Panc1 (cell line): ENCODE data around the gene USP28. TPM values are rescaled to one million over a fixed set of nuclear protein-coding genes. Genes with fewer than 3 reads are reported as not detected.

Source experiments
- ATAC-seq: fragments of 200-7000 bp; cut with Tn5 transposase; 2 replicates; pipeline ENCODE4 v1.9.1; 2020; ENCODE audit warnings: mild to moderate bottlenecking, moderate library complexity
- BruUV-seq: library from RNA; stranded (reverse); fragments of 400-500 nt; replicated peaks from 2 replicates; lab custom pipeline; 2021; lab: Mats Ljungman, UMichigan
- CTCF ChIA-PET: fragments of 300-600 bp; sonication (Branson Sonifier 250); formaldehyde crosslinking; loops from one replicate; lab custom pipeline; 2022; ENCODE audit warnings: antibody characterized with exemption; lab: Charles Lee
- POLR2A ChIA-PET: fragments of 300-600 bp; sonication (Branson Sonifier 250); formaldehyde crosslinking; loops from one replicate; lab custom pipeline; 2022; ENCODE audit warnings: antibody characterized with exemption; lab: Charles Lee
- DNase-seq: peaks from one replicate; pipeline ENCODE4 v3.0.0-alpha.2; 2010; ENCODE audit warnings: low read depth, low spot score
- H3K27ac ChIP-seq: 2 replicates; pipeline ENCODE4 v1.5.1; 2011; ENCODE audit warnings: mild to moderate bottlenecking, low read length, inconsistent platforms
- H3K27me3 ChIP-seq: fragments of 200-500 bp; sonication (Bioruptor generic); 2 replicates; pipeline ENCODE4 v1.6.0; 2014; ENCODE audit warnings: low read length, inconsistent platforms; ENCODE audit not compliant: control insufficient read depth, insufficient read depth
- H3K36me3 ChIP-seq: fragments of 200-500 bp; sonication (Bioruptor generic); 2 replicates; pipeline ENCODE4 v1.5.1; 2014; ENCODE audit warnings: inconsistent platforms, mild to moderate bottlenecking, low read length, moderate library complexity; ENCODE audit not compliant: control insufficient read depth, insufficient read depth
- H3K4me1 ChIP-seq: 2 replicates; pipeline ENCODE4 v1.5.1; 2011; ENCODE audit warnings: inconsistent platforms, mild to moderate bottlenecking, low read length, moderate library complexity; ENCODE audit not compliant: control insufficient read depth, insufficient read depth
- H3K4me3 ChIP-seq, 2 experiments: 2 replicates each; pipeline ENCODE4 v1.5.1; 2011 to 2012; ENCODE audit warnings: low read depth in 2 of 2, low read length in 2 of 2, mild to moderate bottlenecking in 2 of 2, inconsistent platforms in 1 of 2, moderate library complexity in 1 of 2
- H3K9me3 ChIP-seq: fragments of 200-500 bp; sonication (Bioruptor generic); 2 replicates; pipeline ENCODE4 v1.5.1; 2014; ENCODE audit warnings: low read depth, mild to moderate bottlenecking, inconsistent platforms, low read length, moderate library complexity; ENCODE audit not compliant: control insufficient read depth, insufficient read depth
- POLR2AphosphoS5 ChIP-seq: IDR thresholded peaks from 2 replicates; pipeline ENCODE4 v1.6.1; 2012; ENCODE audit warnings: mild to moderate bottlenecking, low read depth, low read length, moderate library complexity
- SIN3A ChIP-seq: IDR thresholded peaks from 2 replicates; pipeline ENCODE4 v1.6.1; 2012; ENCODE audit warnings: low read depth, mild to moderate bottlenecking, low read length, moderate library complexity, borderline replicate concordance; ENCODE audit not compliant: insufficient read depth
- TCF7L2 ChIP-seq: IDR thresholded peaks from 2 replicates; pipeline ENCODE4 v1.6.1; 2011; ENCODE audit warnings: mild to moderate bottlenecking, low read depth, low read length, inconsistent platforms
- in situ Hi-C: cut with HindIII; loops from 2 replicates; pipeline ENCODE4 v1.10.0; 2016; ENCODE audit warnings: low sequenced_read_pairs, low pct_unique_long_range_greater_than_20kb
- intact Hi-C: fragments of 100-400 bp; cut with micrococcal nuclease; formaldehyde crosslinking; loops from one replicate; pipeline ENCODE4 v1.10.0; 2022; ENCODE audit not compliant: unreplicated experiment
- total RNA-seq: library from RNA; stranded (reverse); gene quantifications from one replicate; pipeline ENCODE4 v1.2.1, GENCODE V29; 2021; ENCODE audit not compliant: unreplicated experiment
- TF ChIP-seq, protein P1 (sequence below): fragments of 450-650 bp; IDR thresholded peaks from 2 replicates; pipeline ENCODE4 v1.5.1; 2017; ENCODE audit warnings: mild to moderate bottlenecking
- TF ChIP-seq, protein P2 (sequence below), 2 experiments: IDR thresholded peaks; 2 replicates each; pipeline ENCODE4 v1.6.1; 2011 to 2012; ENCODE audit warnings: low read depth in 2 of 2, control low read depth in 1 of 2, low read length in 1 of 2, mild to moderate bottlenecking in 1 of 2, moderate library complexity in 1 of 2; ENCODE audit not compliant: insufficient read depth in 1 of 2

Gene USP28
- total RNA-seq, 1 experiment from 2014 or later, result 52.3 TPM

DNA sequence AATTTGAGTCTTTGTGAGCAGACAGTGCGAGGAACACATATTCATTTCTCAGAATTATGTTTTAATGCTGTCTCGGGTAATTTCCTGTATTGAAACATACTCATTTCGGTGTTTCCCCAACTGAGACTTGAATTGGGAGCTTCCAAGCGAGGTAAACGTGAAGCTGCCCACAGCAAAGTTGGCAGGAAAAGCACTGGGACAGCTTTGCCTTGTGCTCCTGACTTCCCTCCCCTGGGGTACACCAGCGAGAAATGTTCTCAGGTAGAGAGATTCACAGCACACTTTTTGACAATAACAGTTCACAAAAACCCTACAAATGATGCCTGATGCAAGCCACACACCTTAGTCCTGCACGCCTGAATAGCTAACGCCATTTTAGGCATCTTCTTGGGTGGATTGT, 32.3 kb upstream of the USP28 start:
- no peak overlapping the region for H3K27ac ChIP-seq
- no TSS peak for BruUV-seq
- ATAC-seq, result no peak
- intact Hi-C loops (no loop called here), in situ Hi-C loops (no loop called here)
- peaks cover 32% of the 10 kb centered on the region for H3K27me3 ChIP-seq
- no peak for DNase-seq
- no peaks in the 10 kb centered on the region for H3K36me3 ChIP-seq
- no peak overlapping the region for H3K4me3 ChIP-seq
- H3K4me1 ChIP-seq, result peaks cover 10% of the 10 kb centered on the region
- ChIA-PET CTCF (interaction anchor here (0.6 to 0.9 kb wide), 2 partner anchors 11 to 264 kb away, joined by 3 read pairs; no protein-coding TSS in a partner anchor), POLR2A (no interaction called here)
- H3K9me3 ChIP-seq, result no peaks in the 10 kb centered on the region
- TF ChIP-seq POLR2AphosphoS5, result no peak
- no peak for TF ChIP-seq SIN3A
- TF ChIP-seq, protein P1, sequence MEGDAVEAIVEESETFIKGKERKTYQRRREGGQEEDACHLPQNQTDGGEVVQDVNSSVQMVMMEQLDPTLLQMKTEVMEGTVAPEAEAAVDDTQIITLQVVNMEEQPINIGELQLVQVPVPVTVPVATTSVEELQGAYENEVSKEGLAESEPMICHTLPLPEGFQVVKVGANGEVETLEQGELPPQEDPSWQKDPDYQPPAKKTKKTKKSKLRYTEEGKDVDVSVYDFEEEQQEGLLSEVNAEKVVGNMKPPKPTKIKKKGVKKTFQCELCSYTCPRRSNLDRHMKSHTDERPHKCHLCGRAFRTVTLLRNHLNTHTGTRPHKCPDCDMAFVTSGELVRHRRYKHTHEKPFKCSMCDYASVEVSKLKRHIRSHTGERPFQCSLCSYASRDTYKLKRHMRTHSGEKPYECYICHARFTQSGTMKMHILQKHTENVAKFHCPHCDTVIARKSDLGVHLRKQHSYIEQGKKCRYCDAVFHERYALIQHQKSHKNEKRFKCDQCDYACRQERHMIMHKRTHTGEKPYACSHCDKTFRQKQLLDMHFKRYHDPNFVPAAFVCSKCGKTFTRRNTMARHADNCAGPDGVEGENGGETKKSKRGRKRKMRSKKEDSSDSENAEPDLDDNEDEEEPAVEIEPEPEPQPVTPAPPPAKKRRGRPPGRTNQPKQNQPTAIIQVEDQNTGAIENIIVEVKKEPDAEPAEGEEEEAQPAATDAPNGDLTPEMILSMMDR, result no peak
- TF ChIP-seq, protein P2, sequence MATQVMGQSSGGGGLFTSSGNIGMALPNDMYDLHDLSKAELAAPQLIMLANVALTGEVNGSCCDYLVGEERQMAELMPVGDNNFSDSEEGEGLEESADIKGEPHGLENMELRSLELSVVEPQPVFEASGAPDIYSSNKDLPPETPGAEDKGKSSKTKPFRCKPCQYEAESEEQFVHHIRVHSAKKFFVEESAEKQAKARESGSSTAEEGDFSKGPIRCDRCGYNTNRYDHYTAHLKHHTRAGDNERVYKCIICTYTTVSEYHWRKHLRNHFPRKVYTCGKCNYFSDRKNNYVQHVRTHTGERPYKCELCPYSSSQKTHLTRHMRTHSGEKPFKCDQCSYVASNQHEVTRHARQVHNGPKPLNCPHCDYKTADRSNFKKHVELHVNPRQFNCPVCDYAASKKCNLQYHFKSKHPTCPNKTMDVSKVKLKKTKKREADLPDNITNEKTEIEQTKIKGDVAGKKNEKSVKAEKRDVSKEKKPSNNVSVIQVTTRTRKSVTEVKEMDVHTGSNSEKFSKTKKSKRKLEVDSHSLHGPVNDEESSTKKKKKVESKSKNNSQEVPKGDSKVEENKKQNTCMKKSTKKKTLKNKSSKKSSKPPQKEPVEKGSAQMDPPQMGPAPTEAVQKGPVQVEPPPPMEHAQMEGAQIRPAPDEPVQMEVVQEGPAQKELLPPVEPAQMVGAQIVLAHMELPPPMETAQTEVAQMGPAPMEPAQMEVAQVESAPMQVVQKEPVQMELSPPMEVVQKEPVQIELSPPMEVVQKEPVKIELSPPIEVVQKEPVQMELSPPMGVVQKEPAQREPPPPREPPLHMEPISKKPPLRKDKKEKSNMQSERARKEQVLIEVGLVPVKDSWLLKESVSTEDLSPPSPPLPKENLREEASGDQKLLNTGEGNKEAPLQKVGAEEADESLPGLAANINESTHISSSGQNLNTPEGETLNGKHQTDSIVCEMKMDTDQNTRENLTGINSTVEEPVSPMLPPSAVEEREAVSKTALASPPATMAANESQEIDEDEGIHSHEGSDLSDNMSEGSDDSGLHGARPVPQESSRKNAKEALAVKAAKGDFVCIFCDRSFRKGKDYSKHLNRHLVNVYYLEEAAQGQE (IDR thresholded peaks at IDR 0.05; ENCODE audit: insufficient read depth in 1 of 2, low read depth in 2 of 2, low read length in 1 of 2), result no peak
- no peak for TF ChIP-seq TCF7L2

DNA sequence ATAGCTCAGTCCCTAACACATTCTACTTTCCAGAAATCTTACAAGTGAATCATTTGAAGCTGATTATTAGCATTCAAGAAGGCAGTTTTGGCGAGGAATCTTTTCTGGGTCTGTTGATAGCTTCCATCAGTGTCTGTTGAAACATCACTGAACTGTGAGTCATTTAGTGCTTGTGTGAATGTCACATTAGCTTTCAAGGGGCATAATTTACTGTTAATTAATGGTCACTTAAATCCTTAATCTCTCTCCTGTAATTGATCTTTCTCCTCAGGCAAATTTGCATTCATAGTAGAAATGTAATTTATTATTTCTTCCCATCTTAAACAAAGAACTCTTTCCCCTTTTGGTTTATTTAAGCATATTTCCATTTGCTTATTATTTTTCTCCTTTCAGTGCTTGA, 31.8 kb upstream of the USP28 start:
- TF ChIP-seq, protein P1, result no peak
- TF ChIP-seq SIN3A, result no peak
- TF ChIP-seq, protein P2 (IDR thresholded peaks at IDR 0.05; ENCODE audit: insufficient read depth in 1 of 2, low read depth in 2 of 2, low read length in 1 of 2), result no peak
- no peak for TF ChIP-seq TCF7L2
- TF ChIP-seq POLR2AphosphoS5, result no peak
- H3K4me1 ChIP-seq, result peaks cover 10% of the 10 kb centered on the region
- ChIA-PET POLR2A (no interaction called here), CTCF (no interaction called here)
- intact Hi-C loops, result no loop called here
- no peak for ATAC-seq
- in situ Hi-C loops, result no loop called here
- H3K4me3 ChIP-seq, result no peak overlapping the region
- no peaks in the 10 kb centered on the region for H3K36me3 ChIP-seq
- H3K9me3 ChIP-seq, result no peaks in the 10 kb centered on the region
- H3K27me3 ChIP-seq, result peaks cover 32% of the 10 kb centered on the region
- no TSS peak for BruUV-seq
- no peak overlapping the region for H3K27ac ChIP-seq
- no peak for DNase-seq
